Gastroesophageal sphincter (tissue), 4 donors: ENCODE results near the gene LRTM1. TPM values are rescaled to one million over a fixed set of nuclear protein-coding genes. Genes with fewer than 3 reads are reported as not detected.

Experiments
- ATAC-seq: fragments of 150-250 bp; one replicate; pipeline ENCODE4 v1.9.1; 2016; ENCODE audit warnings: mild to moderate bottlenecking, moderate library complexity
- H3K27ac ChIP-seq, 4 donors: fragments of 200-600 bp; sonication (generic) in 3 of 4; 1 replicate in 3 of 4; 2 replicates in 1 of 4; pipeline ENCODE4 v1.5.1; 2016 to 2019
- H3K27me3 ChIP-seq: fragments of 200-600 bp; sonication (generic); one replicate; pipeline ENCODE4 v1.5.1; 2019
- H3K36me3 ChIP-seq, 2 donors: fragments of 200-600 bp; sonication (generic); one replicate each; pipeline ENCODE4 v1.5.1; 2019; ENCODE audit warnings: control low read depth in 1 of 2
- H3K4me1 ChIP-seq, 3 donors: fragments of 200-600 bp; sonication (generic); 1 replicate in 2 of 3; 2 replicates in 1 of 3; pipeline ENCODE4 v1.5.1; 2016 to 2019; ENCODE audit warnings: control low read depth in 2 of 3
- H3K4me3 ChIP-seq, 2 donors: fragments of 200-600 bp; sonication (generic); one replicate each; pipeline ENCODE4 v1.5.1; 2019; ENCODE audit warnings: mild to moderate bottlenecking in 1 of 2, moderate library complexity in 1 of 2
- H3K9me3 ChIP-seq, 3 donors: fragments of 200-600 bp; sonication (generic); one replicate each; pipeline ENCODE4 v1.5.1; 2017 to 2019; ENCODE audit warnings: control low read depth in 2 of 3
- CTCF ChIP-seq, 4 experiments: fragments of 200-600 bp in 2 of 4; fragments of 450-650 bp in 2 of 4; sonication (generic) in 1 of 4; IDR thresholded peaks; one replicate each; pipeline ENCODE4 v1.5.1; 2017 to 2019; ENCODE audit warnings: antibody characterized with exemption in 4 of 4, mild to moderate bottlenecking in 2 of 4, moderate library complexity in 2 of 4
- EP300 ChIP-seq: sonication (generic); formaldehyde crosslinking; IDR thresholded peaks from one replicate; pipeline ENCODE4 v1.6.1; 2017; ENCODE audit warnings: antibody characterized with exemption, mild to moderate bottlenecking
- POLR2A ChIP-seq, 2 donors: fragments of 450-650 bp; IDR thresholded peaks; one replicate each; pipeline ENCODE4 v1.6.1; 2017; ENCODE audit warnings: antibody characterized with exemption in 2 of 2, mild to moderate bottlenecking in 2 of 2, moderate library complexity in 1 of 2
- POLR2AphosphoS5 ChIP-seq: sonication (generic); formaldehyde crosslinking; IDR thresholded peaks from one replicate; pipeline ENCODE4 v1.6.1; 2017; ENCODE audit warnings: antibody characterized with exemption
- WGBS, 2 donors: methylation state at CpG; one replicate each; pipeline ENCODE4 v1.1.5; 2018; ENCODE audit warnings: low coverage in 1 of 2; 5-methylcytosine and 5-hydroxymethylcytosine counted together
- total RNA-seq, 4 donors: library from RNA; depleted of rRNA; stranded (reverse); fragments of >200 nt; gene quantifications; one replicate each; pipeline ENCODE4 v1.1.0, GENCODE V29; 2016

LRTM1 gene
- total RNA-seq, result not detected

- ATAC-seq, result no peak
- H3K36me3 ChIP-seq, result no peaks in the 10 kb centered on the region
- no peak for TF ChIP-seq CTCF (IDR thresholded peaks at IDR 0.05)
- no peak for TF ChIP-seq POLR2AphosphoS5
- no peak for TF ChIP-seq POLR2A (IDR thresholded peaks at IDR 0.05)
- WGBS, 2 donors, result 20 to 69% methylated on average over 1 to 12 of the region's 14 CpGs
- H3K4me1 ChIP-seq, result no peaks in the 10 kb centered on the region
- no peak within 1 kb of the TSS for H3K4me3 ChIP-seq
- H3K27ac ChIP-seq, result no peak within 1 kb of the TSS
- no peaks in the 10 kb centered on the region for H3K27me3 ChIP-seq
- no peaks in the 10 kb centered on the region for H3K9me3 ChIP-seq
Measured at GRCh38 chr3:54928046-54928770, at the start of gene LRTM1. Gene LRTM1 (minus strand): TSS chr3:54928059. CDS start chr3:54927911, 148 bp downstream.

GRCh38 chr3:54977439-54977838, 49.6 kb upstream of the LRTM1 start:
- no peak for TF ChIP-seq CTCF (IDR thresholded peaks at IDR 0.05)
- no peak for TF ChIP-seq EP300
- TF ChIP-seq POLR2A (IDR thresholded peaks at IDR 0.05), result no peak
- TF ChIP-seq POLR2AphosphoS5, result no peak
- ATAC-seq, result no peak
- WGBS, 2 donors, result 91 to 100% methylated on average over 1 of the region's 1 CpG
- Histone ChIP-seq H3K4me1 (no peaks in the 10 kb centered on the region), H3K9me3 (no peaks in the 10 kb centered on the region), H3K4me3 (no peak overlapping the region), H3K36me3 (no peaks in the 10 kb centered on the region), H3K27me3 (no peaks in the 10 kb centered on the region), H3K27ac (no peak overlapping the region)

- 0 to 7% methylated on average over 1 of the region's 1 CpG for WGBS, 2 donors
- TF ChIP-seq EP300 (no peak), CTCF (IDR thresholded peaks at IDR 0.05) (no peak), POLR2AphosphoS5 (no peak), POLR2A (IDR thresholded peaks at IDR 0.05) (no peak)
- H3K4me1 ChIP-seq, result no peaks in the 10 kb centered on the region
- no peak overlapping the region for H3K27ac ChIP-seq
- H3K9me3 ChIP-seq, result no peaks in the 10 kb centered on the region
- H3K36me3 ChIP-seq, result no peaks in the 10 kb centered on the region
- H3K4me3 ChIP-seq, result no peak overlapping the region
- no peaks in the 10 kb centered on the region for H3K27me3 ChIP-seq
- no peak for ATAC-seq
Measured at GRCh38 chr3:54970895-54971294, 43.0 kb upstream of the LRTM1 start.

- 97 to 100% methylated on average over 2 to 3 of the region's 3 CpGs for WGBS, 2 donors
- Histone ChIP-seq H3K4me1 (no peaks in the 10 kb centered on the region), H3K4me3 (no peak overlapping the region), H3K27me3 (no peaks in the 10 kb centered on the region), H3K9me3 (no peaks in the 10 kb centered on the region), H3K27ac (no peak overlapping the region), H3K36me3 (no peaks in the 10 kb centered on the region)
- no peak for TF ChIP-seq CTCF (IDR thresholded peaks at IDR 0.05)
- ATAC-seq, result no peak
Measured at GRCh38 chr3:54969652-54970051, 41.8 kb upstream of the LRTM1 start.

GRCh38 chr3:54968546-54969172, 40.8 kb upstream of the LRTM1 start:
- Histone ChIP-seq H3K4me3 (no peak overlapping the region), H3K27ac (no peak overlapping the region), H3K9me3 (no peaks in the 10 kb centered on the region), H3K36me3 (no peaks in the 10 kb centered on the region), H3K27me3 (no peaks in the 10 kb centered on the region), H3K4me1 (no peaks in the 10 kb centered on the region)
- ATAC-seq, result no peak
- WGBS, 2 donors, result 75 to 100% methylated on average over 2 to 5 of the region's 5 CpGs
- TF ChIP-seq CTCF (IDR thresholded peaks at IDR 0.05) (no peak), POLR2AphosphoS5 (no peak), EP300 (no peak), POLR2A (IDR thresholded peaks at IDR 0.05) (no peak)
